Measurements from ENCODE around the gene ARFIP1. TPM values are rescaled to one million over a fixed set of nuclear protein-coding genes. Genes with fewer than 3 reads are reported as not detected.

The ARFIP1 gene
- total and polyA plus RNA-seq, 2 donors (not counting 1 experiment from before 2014, with no cell fraction given) = 11.1 to 23.5 TPM

GRCh38 chr4:152898606-152899005 is 118.9 kb downstream of the ARFIP1 start:
- Mint-ChIP-seq H3K4me3 (no peak overlapping the region), H3K27me3 (no peaks in the 10 kb centered on the region), H3K4me1 (no peaks in the 10 kb centered on the region), H3K9me3 (ENCODE audit: insufficient read depth) (no peaks in the 10 kb centered on the region), H3K27ac (no peak overlapping the region)
- Histone ChIP-seq H3K4me2 (replicated peaks; ENCODE audit: low read depth, low read length, poor library complexity, severe bottlenecking) (no peak overlapping the region), H3K27me3 (replicated peaks in 1 of 4; ENCODE audit: control extremely low read depth in 1 of 4, control insufficient read depth in 3 of 4, insufficient read depth in 4 of 4, low read length in 3 of 4) (no peaks in the 10 kb centered on the region), H3K36me3 (replicated peaks in 1 of 2; ENCODE audit: control extremely low read depth in 1 of 2, control insufficient read depth in 1 of 2, extremely low read depth in 1 of 2, insufficient read depth in 2 of 2, low read length in 1 of 2) (peaks cover 0 to 11% of the 10 kb centered on the region in 2 experiments), H3K9ac (ENCODE audit: low read length) (no peak overlapping the region), H3K27ac (ENCODE audit: low read length in 2 of 2) (no peak overlapping the region), H3K4me1 (ENCODE audit: control insufficient read depth in 2 of 2, insufficient read depth in 2 of 2, low read length in 2 of 2) (no peaks in the 10 kb centered on the region), H4K20me1 (ENCODE audit: control insufficient read depth, insufficient read depth, low read length, poor library complexity, severe bottlenecking) (no peaks in the 10 kb centered on the region), H2AFZ (ENCODE audit: insufficient read depth, low read depth, low read length, poor library complexity, severe bottlenecking) (no peak overlapping the region), H3K79me2 (ENCODE audit: control insufficient read depth, insufficient read depth, low read length) (no peaks in the 10 kb centered on the region), H3K4me3 (ENCODE audit: control extremely low read depth in 1 of 5, extremely low read depth in 1 of 5, insufficient read depth in 1 of 5, low read depth in 2 of 5, low read length in 4 of 5) (no peak overlapping the region), H3K9me3 (ENCODE audit: control extremely low read depth in 1 of 3, control insufficient read depth in 2 of 3, insufficient read depth in 1 of 3, low read length in 2 of 3) (no peaks in the 10 kb centered on the region)
- intact Hi-C loops (cut with micrococcal nuclease) = no loop called here
- ChIA-PET POLR2A (no interaction called here), CTCF (no interaction called here)
- no peak for TF ChIP-seq EZH2 (IDR thresholded peaks at IDR 0.05; ENCODE audit: borderline replicate concordance, insufficient read depth, low read depth, low read length, poor library complexity, severe bottlenecking)
- no peak for TF ChIP-seq CTCF (IDR thresholded peaks at IDR 0.05)
- no peak for DNase-seq
- ATAC-seq (ENCODE audit: low read depth) = no peak

GRCh38 chr4:152900395-152900794 is 120.6 kb downstream of the ARFIP1 start:
- Histone ChIP-seq H2AFZ (ENCODE audit: insufficient read depth, low read depth, low read length, poor library complexity, severe bottlenecking) (no peak overlapping the region), H3K27me3 (replicated peaks in 1 of 4; ENCODE audit: control extremely low read depth in 1 of 4, control insufficient read depth in 3 of 4, insufficient read depth in 4 of 4, low read length in 3 of 4) (no peaks in the 10 kb centered on the region), H3K27ac (ENCODE audit: low read length in 2 of 2) (no peak overlapping the region), H4K20me1 (ENCODE audit: control insufficient read depth, insufficient read depth, low read length, poor library complexity, severe bottlenecking) (no peaks in the 10 kb centered on the region), H3K9ac (ENCODE audit: low read length) (no peak overlapping the region), H3K4me2 (replicated peaks; ENCODE audit: low read depth, low read length, poor library complexity, severe bottlenecking) (no peak overlapping the region), H3K9me3 (ENCODE audit: control extremely low read depth in 1 of 3, control insufficient read depth in 2 of 3, insufficient read depth in 1 of 3, low read length in 2 of 3) (peaks cover 0 to 4% (median 0%) of the 10 kb centered on the region in 3 donors), H3K79me2 (ENCODE audit: control insufficient read depth, insufficient read depth, low read length) (no peaks in the 10 kb centered on the region), H3K36me3 (replicated peaks in 1 of 2; ENCODE audit: control extremely low read depth in 1 of 2, control insufficient read depth in 1 of 2, extremely low read depth in 1 of 2, insufficient read depth in 2 of 2, low read length in 1 of 2) (peaks cover 0 to 11% of the 10 kb centered on the region in 2 experiments), H3K4me1 (ENCODE audit: control insufficient read depth in 2 of 2, insufficient read depth in 2 of 2, low read length in 2 of 2) (no peaks in the 10 kb centered on the region), H3K4me3 (ENCODE audit: control extremely low read depth in 1 of 5, extremely low read depth in 1 of 5, insufficient read depth in 1 of 5, low read depth in 2 of 5, low read length in 4 of 5) (no peak overlapping the region)
- Mint-ChIP-seq H3K27me3 (no peaks in the 10 kb centered on the region), H3K4me3 (no peak overlapping the region), H3K4me1 (no peaks in the 10 kb centered on the region), H3K9me3 (ENCODE audit: insufficient read depth) (peaks cover 2% of the 10 kb centered on the region), H3K27ac (no peak overlapping the region)
- TF ChIP-seq CTCF (IDR thresholded peaks at IDR 0.05) (no peak), EZH2 (IDR thresholded peaks at IDR 0.05; ENCODE audit: borderline replicate concordance, insufficient read depth, low read depth, low read length, poor library complexity, severe bottlenecking) (no peak)
- DNase-seq (no peak), ATAC-seq (ENCODE audit: low read depth) (no peak)
- ChIA-PET CTCF (no interaction called here), POLR2A (interaction anchor here (0.6 kb wide), 1 partner anchor 346 kb away, joined by 3 read pairs; no protein-coding TSS in a partner anchor)
- intact Hi-C loops (cut with micrococcal nuclease) = no loop called here
